Measurements from ENCODE around the gene KRT222.

Gene KRT222

DNA sequence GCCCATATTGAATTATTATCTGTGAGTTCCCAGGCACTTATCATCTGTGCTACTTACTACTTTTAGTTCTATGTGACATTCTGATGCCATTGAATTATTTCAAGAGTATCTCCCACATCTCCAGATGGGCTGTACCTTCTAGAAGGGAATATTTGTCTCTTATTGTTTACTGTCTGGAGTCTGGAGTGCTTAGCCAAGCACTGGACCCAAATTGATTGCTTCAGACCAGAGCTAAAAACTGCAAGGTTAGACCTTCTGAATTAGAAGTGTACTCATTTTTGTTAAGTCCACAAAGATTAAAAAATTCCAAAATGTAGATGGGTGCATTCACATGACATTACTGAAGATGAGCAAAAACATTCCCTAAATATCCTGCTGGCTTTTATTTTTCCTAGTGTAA, 16.0 kb upstream of the KRT222 start:
- TF ChIP-seq, protein P1, sequence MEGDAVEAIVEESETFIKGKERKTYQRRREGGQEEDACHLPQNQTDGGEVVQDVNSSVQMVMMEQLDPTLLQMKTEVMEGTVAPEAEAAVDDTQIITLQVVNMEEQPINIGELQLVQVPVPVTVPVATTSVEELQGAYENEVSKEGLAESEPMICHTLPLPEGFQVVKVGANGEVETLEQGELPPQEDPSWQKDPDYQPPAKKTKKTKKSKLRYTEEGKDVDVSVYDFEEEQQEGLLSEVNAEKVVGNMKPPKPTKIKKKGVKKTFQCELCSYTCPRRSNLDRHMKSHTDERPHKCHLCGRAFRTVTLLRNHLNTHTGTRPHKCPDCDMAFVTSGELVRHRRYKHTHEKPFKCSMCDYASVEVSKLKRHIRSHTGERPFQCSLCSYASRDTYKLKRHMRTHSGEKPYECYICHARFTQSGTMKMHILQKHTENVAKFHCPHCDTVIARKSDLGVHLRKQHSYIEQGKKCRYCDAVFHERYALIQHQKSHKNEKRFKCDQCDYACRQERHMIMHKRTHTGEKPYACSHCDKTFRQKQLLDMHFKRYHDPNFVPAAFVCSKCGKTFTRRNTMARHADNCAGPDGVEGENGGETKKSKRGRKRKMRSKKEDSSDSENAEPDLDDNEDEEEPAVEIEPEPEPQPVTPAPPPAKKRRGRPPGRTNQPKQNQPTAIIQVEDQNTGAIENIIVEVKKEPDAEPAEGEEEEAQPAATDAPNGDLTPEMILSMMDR (IDR thresholded peaks at IDR 0.05; ENCODE audit: insufficient read depth, missing control alignments): no peak
- no peak for FAIRE-seq

DNA sequence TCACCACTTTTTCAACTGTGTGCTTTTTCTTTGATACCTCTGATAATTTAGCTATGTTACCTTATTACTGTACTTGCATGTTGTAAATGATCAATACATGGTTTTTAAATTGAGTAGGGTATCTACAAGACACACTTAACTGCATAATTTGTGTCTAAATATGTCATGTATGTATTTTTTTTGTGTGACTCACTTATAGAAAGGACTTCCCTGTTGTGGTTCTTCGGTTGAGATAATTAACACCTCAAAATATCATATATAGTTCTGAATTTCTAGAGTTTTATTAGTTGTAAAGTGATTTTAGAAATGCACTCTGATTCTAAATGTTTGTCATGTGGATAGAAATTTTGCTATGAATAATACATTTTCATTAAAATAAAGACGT, 14.5 kb upstream of the KRT222 start:
- FAIRE-seq (no peak), DNase-seq (ENCODE audit: insufficient read length, low spot score) (no peak)
- TF ChIP-seq, protein P1 (IDR thresholded peaks at IDR 0.05; ENCODE audit: insufficient read depth, missing control alignments): no peak

More for the DNA sequence above, 16.0 kb upstream of the KRT222 start:
- DNase-seq (ENCODE audit: insufficient read length, low spot score): no peak

DNA sequence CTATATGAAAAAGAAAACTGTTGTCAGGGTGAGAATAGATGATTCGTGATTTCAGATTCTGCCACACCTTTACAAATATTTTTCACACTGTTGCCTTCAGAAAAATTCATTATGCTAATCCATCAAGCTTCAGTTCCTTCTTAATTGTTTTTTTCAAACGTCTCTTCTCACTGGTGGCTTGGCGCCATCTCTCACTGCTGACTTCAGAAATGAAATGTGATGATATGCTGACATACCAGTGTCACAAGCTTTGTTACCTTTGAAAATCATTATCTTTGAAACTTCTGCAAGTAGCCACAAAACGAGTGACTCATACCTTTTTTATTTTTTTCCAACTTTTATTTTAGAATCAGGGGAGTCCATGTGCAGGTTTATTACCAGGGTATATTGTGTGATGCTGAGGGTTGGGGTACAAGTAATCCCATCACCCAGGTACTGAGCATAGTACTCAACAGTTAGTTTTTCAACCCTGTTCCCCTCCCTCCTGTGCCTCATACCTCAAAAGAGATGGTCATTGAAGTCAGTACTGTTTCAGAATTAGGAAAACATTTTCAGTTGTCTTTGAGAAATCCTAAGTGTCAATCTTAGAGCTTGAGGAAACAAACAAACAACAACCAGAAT, 14.0 kb upstream of the KRT222 start:
- TF ChIP-seq, protein P1 (IDR thresholded peaks at IDR 0.05; ENCODE audit: insufficient read depth, missing control alignments): no peak
- DNase-seq (ENCODE audit: insufficient read length, low spot score) (no peak), FAIRE-seq (no peak)

DNA sequence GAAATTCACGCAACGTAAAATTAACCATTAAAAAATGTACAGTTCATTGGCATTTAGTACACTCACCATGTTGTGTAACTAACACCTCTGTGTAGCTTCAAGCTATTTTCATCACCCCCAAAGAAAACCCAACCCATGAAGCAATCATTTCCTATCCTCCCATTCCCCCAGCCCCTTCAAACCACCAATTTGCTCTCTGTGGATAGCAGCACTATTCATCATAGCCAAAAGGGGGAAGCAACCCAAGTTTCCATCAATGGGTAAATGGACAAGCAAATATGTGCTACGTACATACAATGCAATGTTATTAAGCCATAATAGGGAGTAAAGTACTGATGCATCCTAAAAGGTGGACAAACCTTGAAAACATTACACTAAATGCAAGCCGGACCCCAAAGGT, 10.9 kb upstream of the KRT222 start:
- TF ChIP-seq, protein P1 (IDR thresholded peaks at IDR 0.05; ENCODE audit: insufficient read depth, missing control alignments): no peak
- FAIRE-seq (no peak), DNase-seq (ENCODE audit: insufficient read length, low spot score) (no peak)

DNA sequence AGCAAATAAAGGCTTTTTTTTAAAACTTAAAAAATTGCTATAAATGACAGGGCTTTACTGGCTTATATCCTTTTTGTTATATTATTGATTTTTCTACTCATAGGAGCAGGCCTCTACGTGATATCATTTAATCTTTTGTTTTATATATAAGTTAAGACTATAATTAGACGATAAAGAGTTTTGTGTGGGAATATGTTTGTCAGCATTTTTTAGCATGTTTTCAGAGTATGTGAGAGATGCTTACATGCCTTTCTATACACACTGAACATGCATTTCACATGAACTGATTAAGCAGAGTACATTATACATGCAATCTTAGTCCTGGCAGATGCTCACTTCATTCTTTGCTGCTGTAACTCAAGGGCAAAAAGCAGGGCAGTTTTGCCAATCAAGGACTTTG, 7.7 kb upstream of the KRT222 start:
- TF ChIP-seq, protein P1 (IDR thresholded peaks at IDR 0.05; ENCODE audit: insufficient read depth, missing control alignments): no peak
- no peak for DNase-seq (ENCODE audit: insufficient read length, low spot score)
- no peak for FAIRE-seq

DNA sequence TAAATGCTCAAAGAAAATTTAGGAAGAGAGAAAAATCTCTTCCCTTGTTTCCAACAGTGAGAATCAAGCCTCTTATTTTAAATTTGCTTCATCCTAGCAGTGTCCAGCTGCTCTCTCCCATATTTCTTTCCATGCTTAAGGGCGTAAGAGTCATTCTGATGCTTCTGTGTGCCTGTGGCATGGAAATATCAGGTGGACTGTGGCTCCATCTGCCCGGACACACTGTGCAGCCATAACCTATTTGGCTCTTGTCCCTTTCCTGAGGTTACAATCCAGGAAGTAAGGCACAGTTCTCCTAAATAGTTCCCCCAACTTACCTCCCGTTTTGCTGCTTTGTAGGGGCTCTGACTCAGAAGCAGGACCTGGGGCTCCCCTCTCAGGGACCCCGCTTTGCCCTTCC, 6.3 kb upstream of the KRT222 start:
- DNase-seq (ENCODE audit: insufficient read length, low spot score) (no peak), FAIRE-seq (no peak)
- TF ChIP-seq, protein P1 (IDR thresholded peaks at IDR 0.05; ENCODE audit: insufficient read depth, missing control alignments): no peak

DNA sequence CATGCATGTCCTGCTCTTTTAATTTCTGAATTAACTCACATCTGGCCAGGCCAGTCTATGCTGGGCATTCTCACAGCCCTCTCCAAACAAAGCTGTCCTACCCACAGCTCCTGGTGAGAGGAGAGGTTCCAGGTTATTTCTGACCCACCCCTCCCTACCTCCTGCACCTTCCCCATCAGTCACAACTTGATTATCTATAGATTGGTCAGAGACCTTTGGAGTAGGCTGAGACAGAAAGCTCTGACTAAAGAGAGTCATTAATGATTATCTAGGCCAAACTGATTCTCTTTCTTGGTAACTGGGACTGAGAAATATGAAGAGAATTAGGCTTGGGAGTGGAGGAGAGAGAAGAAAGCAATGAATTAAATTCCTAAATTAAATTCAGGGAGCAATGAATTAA, 1.4 kb upstream of the KRT222 start:
- DNase-seq (ENCODE audit: insufficient read length, low spot score) (no peak), FAIRE-seq (no peak)
- TF ChIP-seq, protein P1 (IDR thresholded peaks at IDR 0.05; ENCODE audit: insufficient read depth, missing control alignments): no peak

All from D721Med (cell line).